H1 (cell line): ENCODE data around the gene FAM170B. TPM values are rescaled to one million over a fixed set of nuclear protein-coding genes. Genes with fewer than 3 reads are reported as not detected.

Experiments used
- CTCF ChIA-PET: fragments of 300-600 bp; sonication (Branson Sonifier 250); formaldehyde crosslinking; loops from one replicate; lab custom pipeline; 2021; ENCODE audit not compliant: partially characterized antibody; lab: Charles Lee
- POLR2A ChIA-PET: fragments of 300-600 bp; sonication (Branson Sonifier 250); formaldehyde crosslinking; loops from one replicate; lab custom pipeline; 2021; ENCODE audit warnings: inconsistent platforms; ENCODE audit not compliant: partially characterized antibody; lab: Charles Lee
- DNase-seq, 2 experiments: peaks; one replicate each; pipeline versions ENCODE4 v3.0.0 to v3.0.0-alpha.2; 2010 to 2022; ENCODE audit warnings: low spot score in 2 of 2, low read depth in 1 of 2, mixed read lengths in 1 of 2
- FAIRE-seq: peaks from 2 replicates; lab custom pipeline; 2011; peaks lifted over from hg19 to GRCh38; lab: Jason Lieb, UNC
- H2AFZ ChIP-seq: 2 replicates; pipeline ENCODE4 v1.8.1; 2012; ENCODE audit warnings: low read length, inconsistent platforms
- H2AK5ac ChIP-seq: 2 replicates; pipeline ENCODE4 v1.6.1; 2013; ENCODE audit warnings: low read depth, low read length
- H2BK120ac ChIP-seq: replicated peaks from 2 replicates; pipeline ENCODE3; 2013; ENCODE audit warnings: low read depth, low read length, inconsistent platforms
- H2BK12ac ChIP-seq: 2 replicates; pipeline ENCODE4 v1.6.1; 2013; ENCODE audit warnings: low read depth, low read length
- H2BK15ac ChIP-seq: 2 replicates; pipeline ENCODE4 v1.6.1; 2013; ENCODE audit warnings: low read length
- H2BK20ac ChIP-seq: 2 replicates; pipeline ENCODE4 v1.6.1; 2013; ENCODE audit warnings: low read length
- H2BK5ac ChIP-seq: 2 replicates; pipeline ENCODE4 v1.6.1; 2013; ENCODE audit warnings: low read depth, low read length
- H3K14ac ChIP-seq: 2 replicates; pipeline ENCODE4 v1.6.1; 2013; ENCODE audit warnings: inconsistent platforms; ENCODE audit not compliant: insufficient read length
- H3K18ac ChIP-seq: 2 replicates; pipeline ENCODE4 v1.6.1; 2013; ENCODE audit warnings: low read length; ENCODE audit errors: extremely low read depth
- H3K23ac ChIP-seq: 2 replicates; pipeline ENCODE4 v1.6.1; 2013; ENCODE audit warnings: inconsistent platforms; ENCODE audit not compliant: insufficient read length
- H3K23me2 ChIP-seq: 2 replicates; pipeline ENCODE4 v1.6.1; 2013; ENCODE audit warnings: low read depth, low read length
- H3K27ac ChIP-seq: 2 replicates; pipeline ENCODE4 v1.6.1; 2011; ENCODE audit warnings: low read depth, low read length, inconsistent platforms
- H3K27me3 ChIP-seq, 4 experiments: replicated peaks in 1 of 4; 1 replicate in 1 of 4; 2 replicates in 3 of 4; pipeline versions ENCODE4 v1.6.1 to v1.8.1; 2011 to 2013; ENCODE audit warnings: low read length in 3 of 4, mild to moderate bottlenecking in 3 of 4, inconsistent platforms in 2 of 4, mixed read lengths in 2 of 4, moderate library complexity in 1 of 4; ENCODE audit not compliant: control insufficient read depth in 3 of 4, insufficient read depth in 3 of 4; ENCODE audit errors: extremely low read depth in 1 of 4
- H3K36me3 ChIP-seq, 4 experiments: 2 replicates each; pipeline versions ENCODE4 v1.6.1 to v1.8.1; 2011 to 2013; ENCODE audit warnings: mild to moderate bottlenecking in 4 of 4, low read length in 3 of 4, moderate library complexity in 2 of 4, control low read depth in 1 of 4, inconsistent platforms in 1 of 4; ENCODE audit not compliant: insufficient read depth in 4 of 4, control insufficient read depth in 2 of 4
- H3K4ac ChIP-seq: replicated peaks from 2 replicates; pipeline ENCODE3; 2013; ENCODE audit warnings: low read length, low read depth, mixed read lengths, inconsistent platforms; ENCODE audit not compliant: insufficient read length
- H3K4me1 ChIP-seq, 4 experiments: replicated peaks in 1 of 4; 1 replicate in 1 of 4; 2 replicates in 3 of 4; pipeline versions ENCODE4 v1.6.1 to v1.8.1; 2011 to 2013; ENCODE audit warnings: low read length in 3 of 4, inconsistent platforms in 2 of 4, mixed read lengths in 1 of 4; ENCODE audit not compliant: insufficient read depth in 4 of 4, control insufficient read depth in 3 of 4
- H3K4me2 ChIP-seq, 2 experiments: 2 replicates each; pipeline versions ENCODE4 v1.6.1 to v1.8.1; 2011 to 2013; ENCODE audit warnings: low read depth in 2 of 2, low read length in 2 of 2, control low read depth in 1 of 2, inconsistent platforms in 1 of 2, mild to moderate bottlenecking in 1 of 2; ENCODE audit not compliant: insufficient read depth in 1 of 2
- H3K4me3 ChIP-seq, 4 experiments: fragments of 200-600, 300-600 bp in 1 of 4; sonication (generic), shearing (Covaris generic), sonication (Bioruptor Twin) in 1 of 4; 2 replicates each; pipeline versions ENCODE4 v1.5.1 to v1.8.1; 2011 to 2016; ENCODE audit warnings: low read length in 4 of 4, low read depth in 3 of 4, control low read depth in 2 of 4, inconsistent platforms in 2 of 4, mild to moderate bottlenecking in 2 of 4, mixed read lengths in 1 of 4, moderate library complexity in 1 of 4; ENCODE audit not compliant: insufficient read depth in 2 of 4; ENCODE audit errors: extremely low read depth in 1 of 4
- H3K56ac ChIP-seq: replicated peaks from 2 replicates; pipeline ENCODE3; 2013; ENCODE audit warnings: low read depth, mild to moderate bottlenecking, mixed read lengths, low read length, inconsistent platforms; ENCODE audit not compliant: insufficient read length
- H3K79me1 ChIP-seq: 2 replicates; pipeline ENCODE4 v1.6.1; 2013; ENCODE audit warnings: low read depth, low read length, control low read depth
- H3K79me2 ChIP-seq, 2 experiments: 2 replicates each; pipeline versions ENCODE4 v1.6.1 to v1.8.1; 2012 to 2013; ENCODE audit warnings: low read length in 2 of 2, mild to moderate bottlenecking in 2 of 2, inconsistent platforms in 1 of 2; ENCODE audit not compliant: insufficient read depth in 2 of 2, control insufficient read depth in 1 of 2
- H3K9ac ChIP-seq, 4 experiments: replicated peaks in 1 of 4; 1 replicate in 1 of 4; 2 replicates in 3 of 4; pipeline versions ENCODE4 v1.6.1 to v1.8.1; 2011 to 2013; ENCODE audit warnings: low read depth in 3 of 4, low read length in 3 of 4, control low read depth in 2 of 4, mild to moderate bottlenecking in 2 of 4, moderate library complexity in 2 of 4, inconsistent platforms in 1 of 4; ENCODE audit errors: extremely low read depth in 1 of 4
- H3K9me3 ChIP-seq, 2 experiments: 2 replicates each; pipeline versions ENCODE4 v1.6.1 to v1.8.1; 2012 to 2013; ENCODE audit warnings: mild to moderate bottlenecking in 2 of 2, moderate library complexity in 2 of 2, control low read depth in 1 of 2, inconsistent platforms in 1 of 2, low read depth in 1 of 2, low read length in 1 of 2, mixed read lengths in 1 of 2; ENCODE audit not compliant: insufficient read depth in 2 of 2
- H4K20me1 ChIP-seq, 2 experiments: replicated peaks in 1 of 2; 2 replicates each; pipeline versions ENCODE3 to v1.8.1; 2011 to 2013; ENCODE audit warnings: inconsistent platforms in 2 of 2, low read length in 2 of 2, mild to moderate bottlenecking in 1 of 2; ENCODE audit not compliant: insufficient read depth in 2 of 2, control insufficient read depth in 1 of 2
- H4K5ac ChIP-seq: 2 replicates; pipeline ENCODE4 v1.6.1; 2013; ENCODE audit warnings: low read length, low read depth, mixed read lengths, inconsistent platforms; ENCODE audit not compliant: insufficient read length
- H4K8ac ChIP-seq: 2 replicates; pipeline ENCODE4 v1.8.0; 2013; ENCODE audit warnings: mild to moderate bottlenecking, moderate library complexity, low read length, inconsistent platforms; ENCODE audit not compliant: insufficient read depth; ENCODE audit errors: extremely low read depth
- H4K91ac ChIP-seq: replicated peaks from 2 replicates; pipeline ENCODE3; 2013; ENCODE audit warnings: low read length, mixed read lengths, inconsistent platforms; ENCODE audit not compliant: insufficient read length
- BACH1 ChIP-seq: IDR thresholded peaks from 2 replicates; pipeline ENCODE4 v1.6.1; 2012; ENCODE audit warnings: low read length, improper control_type of control experiment
- CEBPB ChIP-seq: IDR thresholded peaks from 2 replicates; pipeline ENCODE4 v1.6.1; 2012; ENCODE audit warnings: low read depth, low read length
- CHD1 ChIP-seq: IDR thresholded peaks from 2 replicates; pipeline ENCODE4 v1.6.1; 2012; ENCODE audit warnings: low read depth, low read length, improper control_type of control experiment
- GABPA ChIP-seq: IDR thresholded peaks from 2 replicates; pipeline ENCODE4 v1.6.1; 2011; ENCODE audit warnings: mild to moderate bottlenecking, low read length, moderate library complexity, borderline replicate concordance; ENCODE audit not compliant: insufficient read depth
- MAFK ChIP-seq: IDR thresholded peaks from 2 replicates; pipeline ENCODE4 v1.6.1; 2012; ENCODE audit warnings: low read depth, mild to moderate bottlenecking, improper control_type of control experiment, low read length
- POLR2AphosphoS5 ChIP-seq: IDR thresholded peaks from 2 replicates; pipeline ENCODE4 v1.6.1; 2011; ENCODE audit warnings: low read depth, low read length
- SIN3A ChIP-seq, 2 experiments: IDR thresholded peaks in 1 of 2; conservative IDR thresholded peaks in 1 of 2; 2 replicates each; pipeline ENCODE4 v1.6.1; 2011 to 2012; ENCODE audit warnings: low read length in 2 of 2, improper control_type of control experiment in 1 of 2, low read depth in 1 of 2, mild to moderate bottlenecking in 1 of 2
- SIX5 ChIP-seq: IDR thresholded peaks from 2 replicates; pipeline ENCODE4 v1.6.1; 2011; ENCODE audit warnings: mild to moderate bottlenecking, low read depth, low read length
- SRF ChIP-seq: IDR thresholded peaks from 2 replicates; pipeline ENCODE4 v1.6.1; 2011; ENCODE audit warnings: mild to moderate bottlenecking, low read depth, low read length, moderate library complexity
- TEAD4 ChIP-seq: IDR thresholded peaks from 2 replicates; pipeline ENCODE4 v1.6.1; 2012; ENCODE audit warnings: low read depth, low read length, inconsistent platforms, mixed read lengths
- WGBS, 2 experiments: shearing (Covaris generic) in 1 of 2; methylation state at CpG; one replicate each; pipeline versions ENCODE4 v1.1.6 to v1.1.7; 2013 to 2015; ENCODE audit warnings: low lambda C conversion rate in 2 of 2, mixed read lengths in 2 of 2, inconsistent platforms in 1 of 2, low coverage in 1 of 2, missing lambda C conversion rate in 1 of 2; ENCODE audit not compliant: insufficient replicate concordance in 2 of 2, insufficient coverage in 1 of 2, insufficient read length in 1 of 2; ENCODE audit errors: extremely low coverage in 1 of 2, missing lambda C conversion rate in 1 of 2; 5-methylcytosine and 5-hydroxymethylcytosine counted together
- polyA plus RNA-seq, 7 experiments: library from polyadenylated mRNA; depleted of rRNA in 3 of 7; stranded (reverse) in 5 of 7; unstranded in 2 of 7; fragments of >200 nt in 5 of 7; fragments of 200-250 nt in 2 of 7; gene quantifications; 1 replicate in 5 of 7; 2 replicates in 1 of 7; 4 replicates in 1 of 7; pipeline versions ENCODE4 v1.2.1 to v1.2.3, GENCODE V29; 2011 to 2013; ENCODE audit warnings: missing spikeins in 2 of 7, mixed read lengths in 2 of 7
- total RNA-seq: library from RNA; stranded (reverse); fragmentation: NEBNext Ultra II Directional; extraction: Animal tissue kit (Norgen Biotek cat#: 25700); gene quantifications from 2 replicates; pipeline ENCODE4 v1.2.1, GENCODE V29; 2021
- TF ChIP-seq, protein P1 (sequence below): IDR thresholded peaks from 2 replicates; pipeline ENCODE4 v1.6.1; 2012; ENCODE audit warnings: inconsistent platforms
- TF ChIP-seq, protein P2 (sequence below): IDR thresholded peaks from 2 replicates; pipeline ENCODE4 v1.6.1; 2011; ENCODE audit warnings: low read length, improper control_type of control experiment

Gene FAM170B
- total and polyA plus RNA-seq, 2 of the 8 experiments (the other 6 are each of a cell fraction or from before 2014, with no cell fraction given), result not detected

DNA sequence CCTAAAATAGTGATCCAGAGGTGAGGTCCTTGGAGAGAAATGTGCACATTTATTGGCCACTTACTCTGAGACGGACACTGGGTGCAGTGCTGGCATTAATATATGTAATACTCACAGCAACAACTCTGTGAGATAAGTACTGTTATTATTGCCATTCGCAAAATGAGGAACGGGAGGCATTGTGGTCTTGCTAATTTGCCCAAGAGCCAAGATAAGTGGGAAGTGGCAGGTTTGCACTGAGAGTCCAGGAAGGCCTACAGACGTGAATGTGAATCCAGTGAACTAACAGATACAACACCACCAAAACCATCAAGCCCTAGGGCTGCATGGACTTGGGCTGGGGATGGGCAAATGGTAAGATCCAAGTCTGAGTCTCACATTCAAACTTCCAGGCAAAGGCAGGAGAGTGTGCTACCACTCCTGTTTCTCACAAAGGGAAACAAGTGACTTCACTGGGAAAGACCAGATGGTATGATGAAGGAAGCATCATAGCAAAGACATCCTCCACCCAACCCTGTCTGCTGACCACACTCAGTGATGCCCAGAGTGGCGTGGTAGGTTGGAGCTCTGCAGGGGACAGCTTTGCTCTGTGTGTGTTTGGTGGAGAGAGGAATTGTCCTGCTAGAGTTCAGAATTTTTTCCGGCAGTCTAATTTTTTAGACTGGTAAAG lies 35.1 kb upstream of the FAM170B start:
- CTCF ChIA-PET, result interaction anchor here (0.5 to 1.6 kb wide), 6 partner anchors 8 to 343 kb away, joined by 3 to 5 read pairs (median 3); no protein-coding TSS in a partner anchor
- Histone ChIP-seq H2AK5ac (no peak overlapping the region), H3K4ac (no peak overlapping the region), H2BK120ac (no peak overlapping the region), H3K79me2 (no peaks in the 10 kb centered on the region), H3K18ac (no peak overlapping the region), H3K4me3 (no peak overlapping the region), H2BK12ac (no peak overlapping the region), H3K9ac (no peak overlapping the region), H3K4me1 (no peaks in the 10 kb centered on the region; a peak in 1 of 7 replicates), H3K36me3 (no peaks in the 10 kb centered on the region), H3K23ac (no peak overlapping the region), H2BK5ac (no peak overlapping the region), H2AFZ (no peak overlapping the region), H4K5ac (no peak overlapping the region), H3K27me3 (no peaks in the 10 kb centered on the region; a peak in 1 of 7 replicates), H3K56ac (no peak overlapping the region)
- FAIRE-seq, result no peak
- TF ChIP-seq MAFK (no peak), POLR2AphosphoS5 (no peak), SRF (no peak), TEAD4 (no peak), SIN3A (conservative IDR thresholded peaks at IDR 0.05 in 1 of 2, IDR thresholded peaks at IDR 0.05 in 1 of 2; ENCODE audit: low read depth in 1 of 2, low read length in 2 of 2) (no peak), BACH1 (no peak), SIX5 (no peak), GABPA (no peak), CHD1 (no peak), CEBPB (no peak)
- TF ChIP-seq, protein P1, sequence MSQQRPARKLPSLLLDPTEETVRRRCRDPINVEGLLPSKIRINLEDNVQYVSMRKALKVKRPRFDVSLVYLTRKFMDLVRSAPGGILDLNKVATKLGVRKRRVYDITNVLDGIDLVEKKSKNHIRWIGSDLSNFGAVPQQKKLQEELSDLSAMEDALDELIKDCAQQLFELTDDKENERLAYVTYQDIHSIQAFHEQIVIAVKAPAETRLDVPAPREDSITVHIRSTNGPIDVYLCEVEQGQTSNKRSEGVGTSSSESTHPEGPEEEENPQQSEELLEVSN, result no peak
- TF ChIP-seq, protein P2, sequence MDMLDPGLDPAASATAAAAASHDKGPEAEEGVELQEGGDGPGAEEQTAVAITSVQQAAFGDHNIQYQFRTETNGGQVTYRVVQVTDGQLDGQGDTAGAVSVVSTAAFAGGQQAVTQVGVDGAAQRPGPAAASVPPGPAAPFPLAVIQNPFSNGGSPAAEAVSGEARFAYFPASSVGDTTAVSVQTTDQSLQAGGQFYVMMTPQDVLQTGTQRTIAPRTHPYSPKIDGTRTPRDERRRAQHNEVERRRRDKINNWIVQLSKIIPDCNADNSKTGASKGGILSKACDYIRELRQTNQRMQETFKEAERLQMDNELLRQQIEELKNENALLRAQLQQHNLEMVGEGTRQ, result no peak
- TF ChIP-seq, all 59 proteins: peak for 0
- H3K23me2 ChIP-seq, result no peaks in the 10 kb centered on the region
- H3K79me1 ChIP-seq, result no peaks in the 10 kb centered on the region
- H3K9me3 ChIP-seq, result no peaks in the 10 kb centered on the region
- DNase-seq, result peak in 1 of 2 experiments; percentile 7
- no peak overlapping the region for H3K14ac ChIP-seq
- H4K8ac ChIP-seq, result no peak overlapping the region
- H4K91ac ChIP-seq, result no peak overlapping the region
- no peak overlapping the region for H2BK15ac ChIP-seq
- H3K27ac ChIP-seq, result no peak overlapping the region
- no peak overlapping the region for H3K4me2 ChIP-seq
- 81% methylated on average over 6 of the region's 6 CpGs; no CpG with 5 or more reads in 1 of the 2 experiments for WGBS, 2 experiments
- no peak overlapping the region for H2BK20ac ChIP-seq
- H4K20me1 ChIP-seq, result no peaks in the 10 kb centered on the region
- POLR2A ChIA-PET, result no interaction called here
